Glutamatergic neuron (in vitro differentiated cells): Measurements from ENCODE around the gene SNAP91. TPM values are rescaled to one million over a fixed set of nuclear protein-coding genes. Genes with fewer than 3 reads are reported as not detected.

Experiments
- DNase-seq: peaks from one replicate; pipeline ENCODE4 v3.0.0; 2022
- H3K27ac Mint-ChIP-seq: one replicate; pipeline ENCODE4 v1.8.0; 2020; ENCODE audit warnings: mild to moderate bottlenecking, mixed read lengths, inconsistent platforms; ENCODE audit not compliant: unreplicated experiment
- H3K27me3 Mint-ChIP-seq: one replicate; pipeline ENCODE4 v1.8.0; 2020; ENCODE audit warnings: mild to moderate bottlenecking, moderate library complexity, mixed read lengths, inconsistent platforms; ENCODE audit not compliant: unreplicated experiment
- H3K36me3 Mint-ChIP-seq: one replicate; pipeline ENCODE4 v1.8.0; 2020; ENCODE audit warnings: mild to moderate bottlenecking, mixed read lengths, inconsistent platforms; ENCODE audit not compliant: unreplicated experiment
- H3K4me1 Mint-ChIP-seq: one replicate; pipeline ENCODE4 v1.8.0; 2020; ENCODE audit warnings: mild to moderate bottlenecking, low read depth, mixed read lengths, inconsistent platforms; ENCODE audit not compliant: unreplicated experiment
- H3K4me3 Mint-ChIP-seq: one replicate; pipeline ENCODE4 v1.8.0; 2020; ENCODE audit warnings: mild to moderate bottlenecking, mixed read lengths, inconsistent platforms; ENCODE audit not compliant: unreplicated experiment
- H3K9me3 Mint-ChIP-seq: one replicate; pipeline ENCODE4 v1.8.0; 2020; ENCODE audit warnings: mild to moderate bottlenecking, moderate library complexity, mixed read lengths, inconsistent platforms; ENCODE audit not compliant: unreplicated experiment
- CTCF ChIP-seq: fragments of 200-600 bp; sonication (generic); IDR thresholded peaks from one replicate; pipeline ENCODE4 v1.5.0; 2021; ENCODE audit not compliant: partially characterized antibody, unreplicated experiment
- total RNA-seq: library from RNA; stranded (reverse); fragmentation: NEBNext Ultra II Directional; extraction: Animal tissue kit (Norgen Biotek cat#: 25700); gene quantifications from one replicate; pipeline ENCODE4 v1.2.1, GENCODE V29; 2021; ENCODE audit not compliant: unreplicated experiment

The SNAP91 gene
- total RNA-seq, 1 donor from 2014 or later, result 52.4 TPM

GRCh38 chr6:83536647-83537589 lies 172.0 kb downstream of the SNAP91 start:
- H3K9me3 Mint-ChIP-seq, result no peaks in the 10 kb centered on the region
- no peak overlapping the region for H3K27ac Mint-ChIP-seq
- H3K27me3 Mint-ChIP-seq, result peaks cover 2% of the 10 kb centered on the region

GRCh38 chr6:83536034-83536646 lies 172.8 kb downstream of the SNAP91 start:
- Mint-ChIP-seq H3K27me3 (peaks cover 2% of the 10 kb centered on the region), H3K4me1 (no peaks in the 10 kb centered on the region), H3K27ac (no peak overlapping the region), H3K9me3 (no peaks in the 10 kb centered on the region), H3K36me3 (no peaks in the 10 kb centered on the region), H3K4me3 (no peak overlapping the region)
- DNase-seq, result peak; percentile 69
- TF ChIP-seq CTCF, result peak; percentile 92

More at GRCh38 chr6:83536647-83537589, 172.0 kb downstream of the SNAP91 start:
- Mint-ChIP-seq H3K4me3 (no peak overlapping the region), H3K4me1 (no peaks in the 10 kb centered on the region), H3K36me3 (no peaks in the 10 kb centered on the region)
- no peak for TF ChIP-seq CTCF
- no peak for DNase-seq

GRCh38 chr6:83518816-83519480 lies 190.0 kb downstream of the SNAP91 start:
- Mint-ChIP-seq H3K27ac (no peak overlapping the region), H3K9me3 (no peaks in the 10 kb centered on the region), H3K36me3 (peaks cover 5% of the 10 kb centered on the region), H3K4me1 (no peaks in the 10 kb centered on the region), H3K27me3 (no peaks in the 10 kb centered on the region), H3K4me3 (no peak overlapping the region)
- no peak for TF ChIP-seq CTCF
- DNase-seq, result no peak

GRCh38 chr6:83517500-83517899 lies 191.4 kb downstream of the SNAP91 start:
- Mint-ChIP-seq H3K27ac (no peak overlapping the region), H3K9me3 (no peaks in the 10 kb centered on the region), H3K36me3 (no peaks in the 10 kb centered on the region), H3K4me3 (no peak overlapping the region), H3K4me1 (peaks cover 3% of the 10 kb centered on the region), H3K27me3 (no peaks in the 10 kb centered on the region)
- no peak for TF ChIP-seq CTCF
- DNase-seq, result no peak
